SJCRH30 (cell line): ENCODE results near the gene CLMN. TPM values are rescaled to one million over a fixed set of nuclear protein-coding genes. Genes with fewer than 3 reads are reported as not detected.

Source experiments
- total RNA-seq: library from RNA; depleted of rRNA; stranded (reverse); fragments of >200 nt; shearing (Covaris generic); gene quantifications from 2 replicates; pipeline ENCODE4 v1.2.3, GENCODE V29; 2014; rRNA removed

The CLMN gene
- total RNA-seq, 1 experiment from 2014 or later: 29.0 TPM

Other genes starting within 250 kb of the CLMN start
- gene DICER1, start 162.4 kb downstream of the CLMN start, total RNA-seq: 198 and 202 TPM in 2 replicates
- gene SYNE3, start 196.7 kb upstream of the CLMN start, total RNA-seq: 34.1 and 34.5 TPM in 2 replicates
- gene GLRX5, start 215.1 kb upstream of the CLMN start, total RNA-seq: 130 and 132 TPM in 2 replicates